Mesendoderm (in vitro differentiated cells): ENCODE results near the gene CUL1.

Source experiments
- DNase-seq: peaks from one replicate; pipeline ENCODE4 v3.0.0; 2013
- H2AK5ac ChIP-seq: 2 replicates; pipeline ENCODE4 v1.6.1; 2013; ENCODE audit warnings: low read length, inconsistent platforms
- H2BK120ac ChIP-seq: 2 replicates; pipeline ENCODE4 v1.6.1; 2013; ENCODE audit warnings: low read depth, mild to moderate bottlenecking, low read length, moderate library complexity, mixed read lengths
- H2BK15ac ChIP-seq: replicated peaks from 2 replicates; pipeline ENCODE4 v1.6.1; 2013; ENCODE audit warnings: low read depth, mild to moderate bottlenecking, moderate library complexity
- H2BK5ac ChIP-seq: 2 replicates; pipeline ENCODE4 v1.6.1; 2013; ENCODE audit warnings: low read length, inconsistent platforms
- H3K18ac ChIP-seq: 2 replicates; pipeline ENCODE4 v1.6.1; 2013; ENCODE audit warnings: mild to moderate bottlenecking, low read length, mixed read lengths
- H3K23ac ChIP-seq: one replicate; pipeline ENCODE4 v1.6.1; 2013; ENCODE audit warnings: low read length
- H3K27ac ChIP-seq: 2 replicates; pipeline ENCODE4 v1.5.1; 2013; ENCODE audit warnings: low read depth, mild to moderate bottlenecking, inconsistent platforms, low read length, moderate library complexity
- H3K27me3 ChIP-seq: 2 replicates; pipeline ENCODE4 v1.6.1; 2013; ENCODE audit warnings: low read length, control low read depth, mild to moderate bottlenecking, inconsistent platforms; ENCODE audit not compliant: insufficient read depth, poor library complexity
- H3K36me3 ChIP-seq: 2 replicates; pipeline ENCODE4 v1.6.1; 2013; ENCODE audit warnings: low read length, inconsistent platforms; ENCODE audit not compliant: control insufficient read depth, insufficient read depth
- H3K4ac ChIP-seq: one replicate; pipeline ENCODE4 v1.6.1; 2013; ENCODE audit warnings: low read depth, mild to moderate bottlenecking, low read length, moderate library complexity
- H3K4me1 ChIP-seq: 2 replicates; pipeline ENCODE4 v1.6.1; 2013; ENCODE audit warnings: low read depth, low read length, inconsistent platforms; ENCODE audit not compliant: control insufficient read depth
- H3K4me2 ChIP-seq: 2 replicates; pipeline ENCODE4 v1.6.1; 2013; ENCODE audit warnings: low read length
- H3K4me3 ChIP-seq: 2 replicates; pipeline ENCODE4 v1.5.1; 2013; ENCODE audit warnings: mild to moderate bottlenecking, low read length
- H3K56ac ChIP-seq: one replicate; pipeline ENCODE4 v1.6.1; 2013; ENCODE audit warnings: low read length
- H3K79me1 ChIP-seq: 2 replicates; pipeline ENCODE4 v1.6.1; 2013; ENCODE audit warnings: low read length, inconsistent platforms
- H3K79me2 ChIP-seq: 2 replicates; pipeline ENCODE4 v1.6.1; 2013; ENCODE audit warnings: mild to moderate bottlenecking, low read length; ENCODE audit not compliant: control insufficient read depth, insufficient read depth
- H3K9ac ChIP-seq: 2 replicates; pipeline ENCODE4 v1.6.1; 2013; ENCODE audit warnings: low read length, inconsistent platforms
- H4K5ac ChIP-seq: one replicate; pipeline ENCODE4 v1.6.1; 2013; ENCODE audit warnings: low read length
- H4K8ac ChIP-seq: one replicate; pipeline ENCODE4 v1.6.1; 2013; ENCODE audit warnings: low read depth, mild to moderate bottlenecking, control low read depth, low read length, moderate library complexity
- WGBS: extraction: QIAGEN DNeasy Blood & Tissue Kit; methylation state at CpG from one replicate; pipeline ENCODE4 v1.1.7; 2013; ENCODE audit warnings: low lambda C conversion rate, missing lambda C conversion rate; ENCODE audit not compliant: insufficient coverage; ENCODE audit errors: extremely low coverage; 5-methylcytosine and 5-hydroxymethylcytosine counted together

CUL1 gene

GRCh38 chr7:148662646-148663045, 36.1 kb upstream of the CUL1 start:
- Histone ChIP-seq H2AK5ac (no peak overlapping the region), H2BK15ac (no peak overlapping the region), H2BK120ac (no peak overlapping the region), H2BK5ac (no peak overlapping the region), H3K4me2 (no peak overlapping the region), H3K4ac (no peak overlapping the region), H3K4me1 (no peaks in the 10 kb centered on the region), H3K27me3 (no peaks in the 10 kb centered on the region), H3K27ac (no peak overlapping the region), H3K23ac (no peak overlapping the region), H4K8ac (no peak overlapping the region), H3K79me1 (no peaks in the 10 kb centered on the region), H3K18ac (no peak overlapping the region), H3K9ac (no peak overlapping the region), H3K4me3 (no peak overlapping the region), H3K56ac (no peak overlapping the region), H3K79me2 (no peaks in the 10 kb centered on the region), H4K5ac (no peak overlapping the region), H3K36me3 (no peaks in the 10 kb centered on the region)
- no CpG with 5 or more reads among the region's 3 CpGs for WGBS
- DNase-seq: no peak

- Histone ChIP-seq H3K79me2 (no peaks in the 10 kb centered on the region), H3K18ac (no peak overlapping the region), H2BK120ac (no peak overlapping the region), H3K4ac (no peak overlapping the region), H3K4me1 (no peaks in the 10 kb centered on the region), H2BK15ac (no peak overlapping the region), H3K4me3 (no peak overlapping the region), H3K4me2 (no peak overlapping the region), H2AK5ac (no peak overlapping the region), H2BK5ac (no peak overlapping the region), H3K27me3 (no peaks in the 10 kb centered on the region), H3K36me3 (no peaks in the 10 kb centered on the region), H3K27ac (no peak overlapping the region), H4K5ac (no peak overlapping the region), H3K23ac (no peak overlapping the region), H3K9ac (no peak overlapping the region), H3K56ac (no peak overlapping the region), H3K79me1 (no peaks in the 10 kb centered on the region), H4K8ac (no peak overlapping the region)
- WGBS: no CpG with 5 or more reads among the region's 6 CpGs
- DNase-seq: no peak
Measured at GRCh38 chr7:148664324-148664723, 34.4 kb upstream of the CUL1 start.

- WGBS: no CpG with 5 or more reads among the region's 4 CpGs
Measured at GRCh38 chr7:148665221-148665620, 33.5 kb upstream of the CUL1 start.

GRCh38 chr7:148669927-148670326, 28.8 kb upstream of the CUL1 start:
- DNase-seq: no peak
- Histone ChIP-seq H3K27ac (no peak overlapping the region), H4K5ac (no peak overlapping the region), H3K79me2 (no peaks in the 10 kb centered on the region), H2BK120ac (no peak overlapping the region), H3K4me3 (no peak overlapping the region), H3K4me2 (no peak overlapping the region), H3K36me3 (no peaks in the 10 kb centered on the region), H4K8ac (no peak overlapping the region), H3K9ac (no peak overlapping the region), H3K27me3 (no peaks in the 10 kb centered on the region), H3K4me1 (no peaks in the 10 kb centered on the region), H3K56ac (no peak overlapping the region), H2BK5ac (no peak overlapping the region), H3K79me1 (no peaks in the 10 kb centered on the region), H2BK15ac (no peak overlapping the region), H3K23ac (no peak overlapping the region), H3K4ac (no peak overlapping the region), H3K18ac (no peak overlapping the region), H2AK5ac (no peak overlapping the region)
- no CpG with 5 or more reads among the region's 3 CpGs for WGBS

More at GRCh38 chr7:148665221-148665620, 33.5 kb upstream of the CUL1 start:
- Histone ChIP-seq H2BK15ac (no peak overlapping the region), H3K79me2 (no peaks in the 10 kb centered on the region), H3K4me1 (no peaks in the 10 kb centered on the region), H3K79me1 (no peaks in the 10 kb centered on the region), H3K56ac (no peak overlapping the region), H3K9ac (no peak overlapping the region), H3K23ac (no peak overlapping the region), H3K27me3 (no peaks in the 10 kb centered on the region), H3K27ac (no peak overlapping the region), H3K18ac (no peak overlapping the region), H3K4me2 (no peak overlapping the region), H2BK120ac (no peak overlapping the region), H2AK5ac (no peak overlapping the region), H4K5ac (no peak overlapping the region), H4K8ac (no peak overlapping the region), H2BK5ac (no peak overlapping the region), H3K4ac (no peak overlapping the region), H3K36me3 (no peaks in the 10 kb centered on the region), H3K4me3 (no peak overlapping the region)
- no peak for DNase-seq

GRCh38 chr7:148670374-148670773, 28.3 kb upstream of the CUL1 start:
- WGBS: 100% methylated on average over 2 of the region's 4 CpGs

GRCh38 chr7:148670807-148671206, 27.9 kb upstream of the CUL1 start:
- Histone ChIP-seq H2BK120ac (no peak overlapping the region), H3K4me2 (no peak overlapping the region), H3K23ac (no peak overlapping the region), H3K4ac (no peak overlapping the region), H2BK15ac (no peak overlapping the region), H3K36me3 (no peaks in the 10 kb centered on the region), H2AK5ac (no peak overlapping the region), H3K27ac (no peak overlapping the region), H3K79me2 (no peaks in the 10 kb centered on the region), H3K4me1 (no peaks in the 10 kb centered on the region), H3K79me1 (no peaks in the 10 kb centered on the region), H3K4me3 (no peak overlapping the region), H4K5ac (no peak overlapping the region), H4K8ac (no peak overlapping the region), H3K9ac (no peak overlapping the region), H3K27me3 (no peaks in the 10 kb centered on the region), H3K56ac (no peak overlapping the region), H2BK5ac (no peak overlapping the region), H3K18ac (no peak overlapping the region)
- WGBS: no CpG with 5 or more reads among the region's 4 CpGs
- DNase-seq: no peak

More at GRCh38 chr7:148670374-148670773, 28.3 kb upstream of the CUL1 start:
- Histone ChIP-seq H3K23ac (no peak overlapping the region), H2BK5ac (no peak overlapping the region), H3K27ac (no peak overlapping the region), H3K4me2 (no peak overlapping the region), H3K4me3 (no peak overlapping the region), H3K79me2 (no peaks in the 10 kb centered on the region), H2BK120ac (no peak overlapping the region), H3K4ac (no peak overlapping the region), H4K5ac (no peak overlapping the region), H4K8ac (no peak overlapping the region), H3K18ac (no peak overlapping the region), H3K9ac (no peak overlapping the region), H3K56ac (no peak overlapping the region), H3K4me1 (no peaks in the 10 kb centered on the region), H3K36me3 (no peaks in the 10 kb centered on the region), H3K79me1 (no peaks in the 10 kb centered on the region), H3K27me3 (no peaks in the 10 kb centered on the region), H2BK15ac (no peak overlapping the region), H2AK5ac (no peak overlapping the region)
- no peak for DNase-seq
